ENCODE data around the gene TPRG1L.
A peak's percentile ranks its signal among the peaks of the same experiment; 100 is the strongest.
"Not testable (repeated sequence)": the region's sequence is repeated elsewhere in the genome, so short reads cannot be mapped to it uniquely, and the experiment has no call there.

Gene TPRG1L

GRCh38 chr1:3609769-3610526 lies 14.9 kb upstream of the TPRG1L start:
- no peak for DNase-seq

- DNase-seq: no peak
These were observed 14.2 kb upstream of the TPRG1L start for GRCh38 chr1:3610527-3611169.

GRCh38 chr1:3611170-3612019 lies 13.4 kb upstream of the TPRG1L start, which contains the start of gene MEGF6:
Gene MEGF6 (minus strand): TSS chr1:3611508. CDS start chr1:3611268, 240 bp downstream.
- peak; percentile 33 to 80 (median 54) for DNase-seq

GRCh38 chr1:3612123-3612522 lies 12.7 kb upstream of the TPRG1L start:
- DNase-seq: no peak

GRCh38 chr1:3614755-3615742 lies 9.8 kb upstream of the TPRG1L start:
- peak in 2 of 3 donors; percentile 39 to 65 for DNase-seq

GRCh38 chr1:3616861-3617260 lies 8.0 kb upstream of the TPRG1L start:
- DNase-seq: no peak

- no peak for DNase-seq
These were observed 6.9 kb upstream of the TPRG1L start for GRCh38 chr1:3617806-3618345.

- DNase-seq: no peak
These were observed 6.3 kb upstream of the TPRG1L start for GRCh38 chr1:3618531-3618880.

- peak; percentile 82 to 88 (median 86) for DNase-seq
These were observed 5.7 kb upstream of the TPRG1L start for GRCh38 chr1:3618881-3619671.

- DNase-seq: no peak
These were observed 4.1 kb upstream of the TPRG1L start for GRCh38 chr1:3620708-3621107.

GRCh38 chr1:3621151-3621671 lies 3.6 kb upstream of the TPRG1L start:
- DNase-seq: peak; percentile 54 to 65 (median 62)

- not testable (repeated sequence) for DNase-seq
These were observed 2.7 kb upstream of the TPRG1L start for GRCh38 chr1:3622102-3622501.

GRCh38 chr1:3623441-3624199 lies 1.2 kb upstream of the TPRG1L start:
- no peak for DNase-seq

- peak in 2 of 3 donors; percentile 16 to 28 for DNase-seq
These were observed 514 bp downstream of the TPRG1L start for GRCh38 chr1:3625151-3625907.

- DNase-seq: peak; percentile 37 to 53 (median 43)
These were observed 1.2 kb downstream of the TPRG1L start for GRCh38 chr1:3626025-3626424.

GRCh38 chr1:3627515-3628253 lies 2.9 kb downstream of the TPRG1L start:
- DNase-seq: no peak

- no peak for DNase-seq
These were observed 3.6 kb downstream of the TPRG1L start for GRCh38 chr1:3628445-3628844.

- no peak for DNase-seq
These were observed 4.8 kb downstream of the TPRG1L start for GRCh38 chr1:3629561-3630160.

All from suppressor macrophage treated with lipopolysaccharide for 1 hour (primary cell).